NCI-H748 (cell line): ENCODE data around the gene IGFALS.

ENCODE experiments used
- DNase-seq: peaks from one replicate; lab custom pipeline; 2025; ENCODE audit not compliant: unreplicated experiment; lab: John Stamatoyannopoulos, UW

The IGFALS gene

DNA sequence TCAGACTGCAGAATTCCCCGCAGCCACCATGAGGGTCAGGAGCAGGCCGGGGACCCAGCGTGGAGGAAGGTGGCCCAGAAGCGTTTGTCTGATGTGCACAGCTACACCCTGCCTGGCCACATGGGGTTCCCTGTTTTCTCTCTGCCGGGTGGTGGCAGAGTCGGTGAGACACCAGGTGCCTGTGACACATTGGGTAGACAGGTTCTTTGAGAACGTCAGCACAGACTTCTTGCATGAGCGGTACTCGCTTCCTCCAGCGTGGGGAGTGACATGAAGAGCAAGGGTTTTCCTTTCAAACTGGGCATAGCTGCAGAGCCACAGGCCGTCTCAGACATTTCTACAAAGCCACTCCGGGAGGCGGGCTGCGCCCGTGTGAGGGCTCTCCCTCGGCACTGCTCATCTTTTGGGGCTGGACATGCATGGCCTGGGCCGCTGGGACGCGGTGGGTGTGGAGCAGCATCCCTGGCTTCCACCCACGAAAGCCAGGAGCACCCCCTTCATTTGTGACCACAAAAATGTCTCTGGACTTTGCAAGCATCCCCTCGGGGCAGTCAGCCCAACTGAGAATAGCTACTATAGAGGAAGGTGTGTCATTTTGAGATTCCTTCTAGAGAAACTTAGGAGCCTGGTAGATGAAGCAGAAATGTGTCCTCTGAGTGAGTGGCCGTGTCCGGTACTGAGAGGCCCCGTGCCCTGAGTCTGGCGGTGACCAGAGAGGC lies 48.2 kb downstream of the IGFALS start:
- no peak for DNase-seq

DNA sequence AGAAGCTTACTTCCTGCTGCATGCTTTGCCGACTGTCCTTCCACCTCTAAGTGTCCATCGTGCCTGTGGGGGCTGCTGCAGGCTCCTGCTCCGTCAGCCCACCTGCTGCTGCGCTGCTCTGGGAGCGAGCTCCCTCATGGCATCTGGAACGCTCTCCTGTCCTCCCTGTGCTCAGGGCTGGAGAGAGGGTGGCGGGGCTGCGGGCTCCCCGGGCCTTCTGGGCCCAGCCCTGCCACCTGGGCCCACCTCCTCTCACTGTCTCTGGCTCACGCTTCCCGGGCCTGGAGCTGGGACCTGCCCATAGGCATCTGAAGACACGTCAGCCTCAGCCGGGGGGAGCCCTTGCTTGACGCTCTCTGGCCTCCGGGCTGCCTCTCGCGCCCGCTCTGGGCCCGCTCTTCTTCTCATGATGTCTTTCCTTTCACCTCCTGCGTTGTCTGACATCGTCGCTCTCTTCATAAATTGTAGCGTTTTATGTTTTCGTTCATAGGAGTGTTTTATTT lies 49.1 kb downstream of the IGFALS start:
- DNase-seq: no peak

- no peak for DNase-seq
Observed at GRCh38 chr16:1743376-1744337, 49.8 kb downstream of the IGFALS start.

DNA sequence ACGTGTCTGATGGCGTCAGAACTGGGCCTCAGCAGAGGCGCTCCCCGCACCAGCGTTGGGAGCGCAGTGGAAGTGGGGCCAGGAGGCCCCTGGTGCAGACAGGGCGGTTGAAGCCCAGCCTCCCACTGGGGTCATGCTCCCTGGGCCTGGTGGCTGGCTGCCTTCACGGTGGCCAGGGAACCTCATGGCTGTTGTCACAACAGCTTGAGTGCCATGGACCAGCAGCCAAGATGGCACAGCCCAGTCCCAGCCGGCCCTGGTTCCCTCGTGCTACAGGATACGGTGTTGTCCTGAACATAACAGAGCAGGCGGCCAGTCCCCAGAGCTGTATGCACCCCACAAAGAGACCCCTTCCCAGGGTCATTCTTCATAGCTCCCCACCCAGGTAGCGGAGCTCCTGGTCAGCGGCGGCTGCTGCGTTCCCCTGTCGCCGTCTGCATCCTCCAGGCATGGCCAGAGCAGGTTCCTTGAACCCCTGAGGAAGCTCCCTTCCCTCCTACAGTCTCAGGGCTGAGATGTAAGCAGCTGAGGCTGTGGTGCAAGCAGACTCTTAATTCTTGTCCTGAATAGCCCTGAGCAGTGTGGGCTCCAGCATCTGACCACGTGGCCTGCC lies 51.8 kb downstream of the IGFALS start:
- DNase-seq: no peak

- DNase-seq: no peak
Observed at GRCh38 chr16:1740781-1741490, 52.6 kb downstream of the IGFALS start.
